Activated CD4-positive, alpha-beta T cell treated with anti-CD3 and anti-CD28 coated beads for 36 hours (primary cell): ENCODE measurements around the gene GPR137C. TPM values are rescaled to one million over a fixed set of nuclear protein-coding genes. Genes with fewer than 3 reads are reported as not detected.
A peak's percentile ranks its signal among the peaks of the same experiment; 100 is the strongest.

ENCODE experiments used
- ATAC-seq: fragments of 200-7000 bp; cut with Tn5 transposase; one replicate; pipeline ENCODE4 v1.10.0; 2021; ENCODE audit warnings: mild to moderate bottlenecking, moderate library complexity
- CTCF ChIA-PET: fragments of 350-600 bp; sonication (Branson Sonifier 250); formaldehyde crosslinking; loops from one replicate; lab custom pipeline; 2021; ENCODE audit warnings: antibody characterized with exemption; lab: Charles Lee
- POLR2A ChIA-PET: fragments of 350-600 bp; sonication (Branson Sonifier 250); formaldehyde crosslinking; loops from one replicate; lab custom pipeline; 2021; ENCODE audit warnings: antibody characterized with exemption, inconsistent platforms; lab: Charles Lee
- DNase-seq: peaks from one replicate; pipeline ENCODE4 v3.0.0-alpha.2; 2020
- H3K27ac Mint-ChIP-seq: one replicate; pipeline ENCODE4 v1.8.0; 2021; ENCODE audit warnings: mixed read lengths
- H3K27me3 Mint-ChIP-seq: one replicate; pipeline ENCODE4 v1.8.0; 2021; ENCODE audit warnings: mixed read lengths
- H3K36me3 Mint-ChIP-seq: one replicate; pipeline ENCODE4 v1.8.0; 2021; ENCODE audit warnings: low read depth, mixed read lengths
- H3K4me1 Mint-ChIP-seq: one replicate; pipeline ENCODE4 v1.8.0; 2021; ENCODE audit warnings: mixed read lengths
- H3K4me3 Mint-ChIP-seq: one replicate; pipeline ENCODE4 v1.8.0; 2021; ENCODE audit warnings: mild to moderate bottlenecking, moderate library complexity, mixed read lengths
- H3K9me3 Mint-ChIP-seq: one replicate; pipeline ENCODE4 v1.8.0; 2021; ENCODE audit warnings: low read depth, mixed read lengths
- intact Hi-C, 2 experiments: fragments of 100-400 bp; cut with DNase I in 1 of 2; cut with micrococcal nuclease in 1 of 2; formaldehyde crosslinking; loops; one replicate each; pipeline versions ENCODE4 v1.14.2 to v1.15.1; 2022 to 2024; cut with DNase I, micrococcal nuclease
- total RNA-seq, 2 experiments: library from RNA; stranded (reverse); gene quantifications; one replicate each; pipeline ENCODE4 v1.2.3, GENCODE V29; 2021

Gene GPR137C
- total RNA-seq, 2 experiments from 2014 or later: 0.04 to 0.14 TPM

DNA sequence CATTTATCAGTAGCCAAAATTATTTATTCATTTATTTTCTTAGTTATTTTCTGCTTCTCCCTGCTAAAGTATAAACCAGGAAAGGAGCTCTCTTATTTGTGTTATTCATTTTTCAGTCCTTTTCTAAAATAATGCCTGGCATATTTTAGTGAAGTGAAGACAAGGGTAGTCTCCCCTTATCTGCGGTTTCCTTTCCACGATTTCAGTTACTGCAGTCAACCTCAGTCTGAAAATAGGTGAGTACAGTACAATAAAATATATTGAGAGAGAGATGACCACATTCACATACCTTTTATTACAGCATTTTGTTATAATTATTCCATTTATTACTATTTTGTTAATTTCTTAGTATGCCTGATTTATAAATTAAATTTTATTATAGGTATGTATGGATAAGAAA lies 57.6 kb downstream of the GPR137C start:
- H3K36me3 Mint-ChIP-seq: no peaks in the 10 kb centered on the region
- intact Hi-C loops: no loop called here
- no peaks in the 10 kb centered on the region for H3K4me1 Mint-ChIP-seq
- ChIA-PET CTCF (interaction anchor here (0.7 kb wide), 1 partner anchor 331 kb away, joined by 3 read pairs; no protein-coding TSS in a partner anchor), POLR2A (no interaction called here)
- no peak for ATAC-seq
- no peak overlapping the region for H3K27ac Mint-ChIP-seq
- H3K4me3 Mint-ChIP-seq: no peak overlapping the region
- H3K27me3 Mint-ChIP-seq: peaks cover 2% of the 10 kb centered on the region
- no peak for DNase-seq
- no peaks in the 10 kb centered on the region for H3K9me3 Mint-ChIP-seq

DNA sequence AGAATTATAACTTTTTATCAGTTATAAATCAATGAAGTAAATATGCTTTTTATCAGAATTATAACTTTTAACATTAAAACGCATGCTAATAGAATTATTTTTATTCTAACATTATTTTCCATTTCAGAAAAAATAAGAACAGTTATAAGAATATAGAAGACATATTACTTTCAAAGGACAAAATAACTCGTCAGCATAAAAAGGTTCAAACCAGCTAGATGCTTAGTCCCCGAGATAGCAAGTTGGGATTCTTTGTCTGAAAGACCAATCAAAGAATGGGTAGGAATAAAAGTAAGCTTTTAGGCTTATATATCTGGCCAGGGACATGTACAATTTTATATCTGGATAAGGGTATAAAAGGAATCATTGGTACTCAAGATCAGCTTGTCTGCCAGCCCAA lies 66.0 kb downstream of the GPR137C start:
- H3K27ac Mint-ChIP-seq: no peak overlapping the region
- intact Hi-C loops: no loop called here
- H3K9me3 Mint-ChIP-seq: no peaks in the 10 kb centered on the region
- peaks cover 1% of the 10 kb centered on the region for H3K27me3 Mint-ChIP-seq
- DNase-seq (no peak), ATAC-seq (no peak)
- H3K4me3 Mint-ChIP-seq: no peak overlapping the region
- ChIA-PET POLR2A (no interaction called here), CTCF (no interaction called here)
- no peaks in the 10 kb centered on the region for H3K4me1 Mint-ChIP-seq
- H3K36me3 Mint-ChIP-seq: no peaks in the 10 kb centered on the region

DNA sequence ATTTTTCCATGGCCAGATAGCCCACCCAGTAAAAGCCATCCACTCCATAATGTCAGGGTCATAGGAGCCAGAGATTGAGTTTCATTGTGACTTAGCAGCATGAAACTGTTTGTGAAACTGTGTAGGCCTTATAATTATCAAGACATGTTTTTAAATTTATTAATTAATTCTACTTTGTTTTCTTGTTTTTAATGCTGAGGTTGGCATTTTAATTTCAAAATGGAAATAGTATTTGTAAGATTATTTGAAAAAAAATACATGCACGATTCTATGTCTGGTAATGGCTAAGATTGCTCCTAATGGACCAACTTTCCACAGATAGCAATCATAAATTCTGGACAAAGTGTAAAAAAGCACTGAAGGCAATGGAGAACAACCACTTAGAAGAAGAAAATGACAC lies 67.1 kb downstream of the GPR137C start:
- Mint-ChIP-seq H3K27me3 (peaks cover 1% of the 10 kb centered on the region), H3K9me3 (no peaks in the 10 kb centered on the region), H3K36me3 (no peaks in the 10 kb centered on the region), H3K4me3 (no peak overlapping the region), H3K4me1 (no peaks in the 10 kb centered on the region), H3K27ac (no peak overlapping the region)
- POLR2A ChIA-PET: no interaction called here
- intact Hi-C loops: no loop called here
- DNase-seq (no peak), ATAC-seq (no peak)
- CTCF ChIA-PET: no interaction called here

DNA sequence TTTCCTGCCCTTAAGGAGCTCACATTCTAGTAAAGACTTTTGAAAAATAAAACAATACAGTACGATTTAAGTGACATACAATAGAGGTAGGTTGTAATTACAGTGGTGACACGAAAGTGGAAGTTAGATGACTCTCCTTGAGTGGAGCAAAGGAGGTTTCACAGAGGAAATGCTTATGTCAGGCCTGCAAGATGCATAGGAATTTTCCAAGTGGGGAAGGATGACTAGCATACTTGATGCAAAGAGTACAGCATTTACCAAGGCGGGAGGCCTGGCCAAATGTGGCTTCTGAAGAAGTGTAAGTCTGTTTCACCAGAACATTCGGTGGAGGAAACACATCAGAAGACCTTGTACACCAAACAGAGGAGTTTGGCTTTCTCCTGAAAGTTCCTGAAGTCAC lies 87.5 kb downstream of the GPR137C start:
- Mint-ChIP-seq H3K4me3 (no peak overlapping the region), H3K27ac (peak overlapping the region; percentile 65), H3K27me3 (no peaks in the 10 kb centered on the region), H3K9me3 (peaks cover 13% of the 10 kb centered on the region), H3K4me1 (peaks cover 14% of the 10 kb centered on the region), H3K36me3 (peaks cover 29% of the 10 kb centered on the region)
- intact Hi-C loops: no loop called here
- ChIA-PET CTCF (no interaction called here), POLR2A (interaction anchor here (0.7 kb wide), 1 partner anchor 47 kb away, joined by 3 read pairs; no protein-coding TSS in a partner anchor)
- DNase-seq (peak; percentile 47), ATAC-seq (peak; percentile 95)

DNA sequence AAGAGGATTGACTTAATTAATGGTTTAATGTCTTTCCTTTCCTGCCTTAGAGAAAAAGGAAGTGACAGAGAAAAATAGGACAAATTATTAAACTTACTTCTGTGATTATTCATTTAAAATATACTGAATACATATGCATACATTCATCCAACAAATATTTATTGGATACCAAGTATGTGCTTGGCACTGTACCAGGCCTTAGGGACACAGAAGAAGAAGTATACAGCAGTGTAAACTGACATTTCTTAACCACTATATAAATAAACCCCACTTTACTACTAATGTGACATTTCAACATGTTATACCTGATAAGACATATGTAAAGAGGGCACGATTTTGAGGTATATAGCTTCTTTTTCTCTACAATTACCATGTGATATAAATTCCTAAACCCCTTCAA lies 89.1 kb downstream of the GPR137C start:
- peaks cover 13% of the 10 kb centered on the region for H3K9me3 Mint-ChIP-seq
- DNase-seq (no peak), ATAC-seq (no peak)
- H3K27me3 Mint-ChIP-seq: no peaks in the 10 kb centered on the region
- intact Hi-C loops: no loop called here
- ChIA-PET CTCF (no interaction called here), POLR2A (interaction anchor here (0.6 kb wide), 1 partner anchor 322 kb away, joined by 3 read pairs; no protein-coding TSS in a partner anchor)
- peaks cover 14% of the 10 kb centered on the region for H3K4me1 Mint-ChIP-seq
- no peak overlapping the region for H3K27ac Mint-ChIP-seq
- no peak overlapping the region for H3K4me3 Mint-ChIP-seq
- H3K36me3 Mint-ChIP-seq: peaks cover 41% of the 10 kb centered on the region

DNA sequence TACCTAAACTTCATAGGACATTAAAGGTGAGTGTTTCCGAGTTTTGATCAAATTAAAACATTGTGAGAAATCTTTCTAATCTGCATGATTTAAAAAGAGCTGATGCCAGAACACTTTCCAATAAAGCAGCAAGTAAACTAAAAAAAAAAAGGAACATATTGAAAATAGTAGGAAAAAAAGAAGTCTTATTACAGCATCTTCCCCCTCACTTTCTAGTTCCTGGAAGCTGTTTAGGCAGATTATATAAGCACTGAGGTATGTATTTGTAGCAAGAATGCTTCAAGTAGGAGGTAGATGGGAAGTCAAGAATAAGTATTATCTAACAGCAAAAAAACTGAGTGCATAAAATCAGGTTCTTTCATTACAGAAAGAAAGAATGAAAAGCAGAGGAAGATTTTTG lies 96.9 kb downstream of the GPR137C start:
- Mint-ChIP-seq H3K27me3 (no peaks in the 10 kb centered on the region), H3K4me1 (no peaks in the 10 kb centered on the region), H3K36me3 (peaks cover 51% of the 10 kb centered on the region), H3K9me3 (no peaks in the 10 kb centered on the region), H3K4me3 (no peak overlapping the region), H3K27ac (no peak overlapping the region)
- ChIA-PET POLR2A (no interaction called here), CTCF (no interaction called here)
- no peak for DNase-seq
- intact Hi-C loops: loop anchor here in 1 of 2 experiments (5.0 kb wide), 1 partner anchor 68 kb away; no protein-coding TSS in a partner anchor
- no peak for ATAC-seq

DNA sequence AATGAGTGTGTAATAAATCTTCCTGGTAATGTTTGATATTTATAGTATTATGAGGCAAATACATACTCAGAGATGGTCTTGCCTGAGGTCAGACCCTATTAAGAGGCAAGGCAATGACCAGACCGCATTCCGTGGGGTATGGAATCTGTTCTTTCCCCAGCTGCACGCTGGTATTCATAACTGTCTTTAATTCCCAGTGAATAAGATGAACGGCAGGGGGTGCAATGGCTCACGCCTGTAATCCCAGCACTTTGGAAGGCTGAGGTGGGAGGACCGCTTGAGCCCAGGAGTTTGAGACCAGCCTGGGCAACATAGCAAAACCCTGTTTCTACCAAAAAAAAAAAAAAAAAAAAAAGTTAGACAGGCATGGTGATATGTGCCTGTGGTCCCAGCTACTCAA lies 98.1 kb downstream of the GPR137C start:
- CTCF ChIA-PET: interaction anchor here (1.5 kb wide), 1 partner anchor 69 kb away, joined by 4 read pairs; no protein-coding TSS in a partner anchor
- Mint-ChIP-seq H3K27ac (no peak overlapping the region), H3K4me1 (no peaks in the 10 kb centered on the region), H3K36me3 (peaks cover 54% of the 10 kb centered on the region), H3K9me3 (no peaks in the 10 kb centered on the region), H3K4me3 (no peak overlapping the region), H3K27me3 (no peaks in the 10 kb centered on the region)
- POLR2A ChIA-PET: no interaction called here
- ATAC-seq (no peak), DNase-seq (no peak)
- intact Hi-C loops: no loop called here

DNA sequence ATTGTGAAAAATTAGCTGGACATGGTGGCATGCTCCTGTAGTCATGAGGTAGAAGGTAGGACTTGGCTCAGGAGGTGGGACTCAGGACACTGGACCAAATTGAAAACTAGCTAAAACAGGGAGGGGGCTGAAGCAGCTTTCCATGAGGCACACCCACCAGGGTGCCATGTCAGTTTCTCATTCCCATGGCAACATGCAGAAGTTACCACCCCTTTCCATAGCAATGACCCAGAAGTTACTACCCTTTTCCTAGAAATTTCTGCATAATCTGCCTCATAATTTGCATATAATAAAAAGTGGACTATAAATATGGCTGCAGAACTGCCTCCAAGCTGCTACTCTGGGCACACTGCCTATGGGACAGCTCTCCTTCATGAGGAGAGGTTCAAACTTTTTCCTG lies 104.3 kb downstream of the GPR137C start:
- Mint-ChIP-seq H3K27ac (no peak overlapping the region), H3K36me3 (peaks cover 50% of the 10 kb centered on the region)
- intact Hi-C loops: no loop called here

DNA sequence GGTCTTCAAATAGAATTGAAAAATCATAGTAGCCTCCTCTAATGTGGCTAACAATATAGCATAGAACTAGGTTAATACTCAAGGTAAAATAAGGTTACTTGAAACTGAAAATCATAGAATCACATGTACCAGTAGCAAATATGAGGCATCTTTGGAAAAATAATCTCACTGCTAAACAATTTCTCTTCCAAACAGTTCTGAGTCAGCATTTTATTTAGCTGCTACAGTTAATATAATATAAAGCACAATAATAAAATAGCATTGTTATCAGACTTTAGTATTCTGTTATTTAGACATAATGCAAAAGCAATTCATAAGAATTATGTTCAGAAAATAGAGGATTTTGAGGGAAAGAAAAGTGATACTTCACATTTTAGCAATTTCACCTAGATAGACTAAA lies 107.7 kb downstream of the GPR137C start:
- CTCF ChIA-PET: interaction anchor here (1.3 kb wide), 1 partner anchor 646 kb away, joined by 5 read pairs; no protein-coding TSS in a partner anchor
- no peaks in the 10 kb centered on the region for H3K9me3 Mint-ChIP-seq

More for the DNA sequence above, 104.3 kb downstream of the GPR137C start:
- ATAC-seq: no peak
- no peaks in the 10 kb centered on the region for H3K27me3 Mint-ChIP-seq
- POLR2A ChIA-PET: no interaction called here
- no peak for DNase-seq
- H3K4me1 Mint-ChIP-seq: peaks cover 6% of the 10 kb centered on the region
- CTCF ChIA-PET: interaction anchor here (0.7 kb wide), 1 partner anchor 598 kb away, joined by 3 read pairs; no protein-coding TSS in a partner anchor
- no peak overlapping the region for H3K4me3 Mint-ChIP-seq
- H3K9me3 Mint-ChIP-seq: no peaks in the 10 kb centered on the region

DNA sequence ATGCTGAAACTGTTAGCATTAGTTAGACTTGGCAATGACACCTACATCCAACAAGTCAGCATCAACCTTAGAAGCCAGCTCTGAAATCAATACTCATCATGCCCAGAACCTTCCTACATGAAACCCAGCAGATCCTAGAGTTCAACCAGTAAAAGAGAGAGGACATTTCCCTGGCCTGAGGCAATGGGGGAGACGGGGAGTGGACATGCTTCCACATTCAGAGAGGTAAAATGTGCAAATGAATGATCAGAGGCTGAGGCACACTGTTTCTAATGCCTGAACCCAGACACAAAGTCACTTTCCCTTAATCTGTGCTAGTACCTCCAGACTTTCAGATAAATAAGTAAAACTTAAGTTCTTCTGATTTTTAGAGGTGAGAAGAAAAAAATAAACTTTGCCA lies 108.2 kb downstream of the GPR137C start:
- Mint-ChIP-seq H3K4me3 (no peak overlapping the region), H3K27me3 (no peaks in the 10 kb centered on the region), H3K36me3 (peaks cover 40% of the 10 kb centered on the region), H3K9me3 (no peaks in the 10 kb centered on the region), H3K4me1 (peaks cover 6% of the 10 kb centered on the region), H3K27ac (no peak overlapping the region)
- DNase-seq (no peak), ATAC-seq (no peak)
- ChIA-PET POLR2A (interaction anchor here (0.6 kb wide), 1 partner anchor 18 kb away, joined by 3 read pairs; no protein-coding TSS in a partner anchor), CTCF (interaction anchor here (0.6 to 1.3 kb wide), 2 partner anchors 645 to 1899 kb away, joined by 3 to 5 read pairs; no protein-coding TSS in a partner anchor)
- intact Hi-C loops: no loop called here

More for the DNA sequence above, 107.7 kb downstream of the GPR137C start:
- Mint-ChIP-seq H3K36me3 (peaks cover 39% of the 10 kb centered on the region), H3K27me3 (no peaks in the 10 kb centered on the region), H3K27ac (no peak overlapping the region), H3K4me3 (no peak overlapping the region), H3K4me1 (peaks cover 6% of the 10 kb centered on the region)
- DNase-seq (no peak), ATAC-seq (no peak)
- POLR2A ChIA-PET: no interaction called here
- intact Hi-C loops: no loop called here

DNA sequence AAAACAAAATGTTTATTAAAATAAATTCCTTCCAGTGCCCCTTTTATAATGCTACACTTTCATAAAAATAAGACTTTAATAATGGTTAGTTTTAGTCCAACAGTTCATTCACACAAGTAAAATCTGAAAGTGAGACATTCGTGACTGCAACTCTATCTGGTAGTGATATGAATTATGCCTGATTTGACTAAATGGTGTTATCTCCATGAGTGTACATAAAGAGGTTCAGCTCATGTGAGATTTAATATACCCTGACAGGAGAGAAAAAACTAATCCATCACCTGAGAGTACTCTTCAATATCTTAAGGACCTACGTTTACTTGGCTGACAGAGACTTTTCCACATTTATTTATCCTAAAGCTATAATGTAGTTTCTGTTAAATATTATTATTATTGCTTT lies 108.7 kb downstream of the GPR137C start:
- intact Hi-C loops: no loop called here
- Mint-ChIP-seq H3K9me3 (no peaks in the 10 kb centered on the region), H3K27me3 (no peaks in the 10 kb centered on the region), H3K4me3 (no peak overlapping the region), H3K36me3 (peaks cover 39% of the 10 kb centered on the region), H3K4me1 (peaks cover 6% of the 10 kb centered on the region), H3K27ac (no peak overlapping the region)
- ChIA-PET POLR2A (interaction anchor here (0.6 kb wide), 1 partner anchor 18 kb away, joined by 3 read pairs; no protein-coding TSS in a partner anchor), CTCF (interaction anchor here (0.6 kb wide), 1 partner anchor 1899 kb away, joined by 3 read pairs; no protein-coding TSS in a partner anchor)
- ATAC-seq: no peak
- DNase-seq: no peak

DNA sequence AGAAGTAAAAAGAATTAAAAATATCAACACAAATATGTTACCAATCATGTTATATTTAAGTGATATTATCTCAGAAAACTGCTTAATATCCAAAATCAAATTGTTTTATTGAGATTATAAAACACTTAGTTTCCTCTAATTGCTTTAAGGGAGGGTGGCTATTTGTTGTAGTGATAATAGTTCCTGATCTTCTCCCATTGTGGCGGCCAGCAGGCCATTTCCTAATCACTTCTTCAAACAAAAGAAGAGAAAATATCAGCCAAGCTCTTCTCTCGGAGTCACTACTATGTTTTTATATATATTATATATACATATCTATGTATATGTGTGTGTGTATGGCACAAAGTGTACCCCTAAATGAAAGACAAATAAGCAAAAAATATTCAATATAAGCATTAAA lies 111.2 kb downstream of the GPR137C start:
- no peak overlapping the region for H3K4me3 Mint-ChIP-seq
- H3K27me3 Mint-ChIP-seq: no peaks in the 10 kb centered on the region
- no peaks in the 10 kb centered on the region for H3K9me3 Mint-ChIP-seq
- no peak overlapping the region for H3K27ac Mint-ChIP-seq
- peaks cover 6% of the 10 kb centered on the region for H3K4me1 Mint-ChIP-seq
- POLR2A ChIA-PET: no interaction called here
- H3K36me3 Mint-ChIP-seq: peaks cover 34% of the 10 kb centered on the region
- CTCF ChIA-PET: interaction anchor here (0.6 kb wide), 1 partner anchor 100 kb away, joined by 4 read pairs; no protein-coding TSS in a partner anchor
- intact Hi-C loops: no loop called here
- no peak for DNase-seq
- ATAC-seq: no peak
